Measurements from ENCODE around the gene VTI1B. TPM values are rescaled to one million over a fixed set of nuclear protein-coding genes. Genes with fewer than 3 reads are reported as not detected.

The VTI1B gene
- polyA plus RNA-seq, 2 of the 4 experiments (the other 2 are of a cell fraction), result 77.5 to 102 TPM

- no peaks in the 10 kb centered on the region for H3K9me3 ChIP-seq
- no peak for TF ChIP-seq RNF2 (IDR thresholded peaks at IDR 0.05; ENCODE audit: borderline replicate concordance, low read depth)
- no peak for TF ChIP-seq HES2 (IDR thresholded peaks at IDR 0.05)
- no peak for TF ChIP-seq EHMT2 (IDR thresholded peaks at IDR 0.05; ENCODE audit: low read depth)
- TF ChIP-seq ATOH8 (CRISPR knock-in tag; IDR thresholded peaks at IDR 0.05; ENCODE audit: low read depth), result no peak
- TF ChIP-seq NR3C1 (IDR thresholded peaks at IDR 0.05), result no peak
- TF ChIP-seq CEBPB (IDR thresholded peaks at IDR 0.05), result no peak
- no peak for TF ChIP-seq SMC3 (IDR thresholded peaks at IDR 0.05)
- TF ChIP-seq RAD21 (conservative IDR thresholded peaks at IDR 0.05 in 1 of 2, IDR thresholded peaks at IDR 0.05 in 1 of 2), result no peak
- no peak for TF ChIP-seq MAFK (IDR thresholded peaks at IDR 0.05; ENCODE audit: partially characterized antibody)
- TF ChIP-seq NFE2L2 (conservative IDR thresholded peaks at IDR 0.05; ENCODE audit: low read length), result no peak
- no peak for TF ChIP-seq RCOR1 (IDR thresholded peaks at IDR 0.05; ENCODE audit: low read depth, low read length)
- no peak for TF ChIP-seq EHF (CRISPR knock-in tag; IDR thresholded peaks at IDR 0.05)
- no peak for TF ChIP-seq PHF8 (IDR thresholded peaks at IDR 0.05; ENCODE audit: borderline replicate concordance, low read depth)
- TF ChIP-seq POLR2AphosphoS2 (conservative IDR thresholded peaks at IDR 0.05; ENCODE audit: low read length), result no peak
- TF ChIP-seq TFCP2L1 (CRISPR knock-in tag; IDR thresholded peaks at IDR 0.05), result no peak
- ChIA-PET POLR2A (interaction anchor here (0.6 to 3.3 kb wide), 6 partner anchors 16 to 84 kb away, joined by 3 to 21 read pairs (median 4); partner anchors contain the start of genes ARG2 and RDH11), CTCF (interaction anchor here (0.8 to 20.0 kb wide), 8 partner anchors 8 to 92 kb away, joined by 3 to 243 read pairs (median 4); partner anchors contain the start of gene RDH11)
- H3K27ac ChIP-seq, result peak overlapping the region; percentile 96 to 99
- H3K4me2 ChIP-seq, result peak overlapping the region; percentile 96
- peak overlapping the region; percentile 97 for H3K4me3 ChIP-seq
- no peak for FAIRE-seq
- 35% methylated on average over 15 of the region's 16 CpGs for WGBS (ENCODE audit: missing lambda C conversion rate)
- peak in 1 of 2 experiments; percentile 4 for DNase-seq (ENCODE audit: low read depth in 1 of 2, low spot score in 1 of 2)
- H3K4me1 ChIP-seq, result peaks cover 26% of the 10 kb centered on the region; the same call in 2 of the 3 replicates
- ATAC-seq, result 0 out of 6 replicates have a peak, but pooled peaks of 1 of the 2 experiments have one; percentile 2
Observed at GRCh38 chr14:67675219-67675582, 769 bp upstream of the VTI1B start.

- peak overlapping the region; percentile 97 for H3K4me3 ChIP-seq
- peak; percentile 88 to 91 for ATAC-seq
- H3K9me3 ChIP-seq, result no peaks in the 10 kb centered on the region
- H3K4me2 ChIP-seq, result peak overlapping the region; percentile 96
- 1% methylated on average over 11 of the region's 25 CpGs for WGBS (ENCODE audit: missing lambda C conversion rate)
- DNase-seq (ENCODE audit: low read depth in 1 of 2, low spot score in 1 of 2), result peak; percentile 72 to 80
- peaks cover 26% of the 10 kb centered on the region; the same call in 2 of the 3 replicates for H3K4me1 ChIP-seq
- ChIA-PET CTCF (interaction anchor here (0.6 to 20.0 kb wide), 12 partner anchors 14 to 247 kb away, joined by 3 to 243 read pairs (median 7); partner anchors contain the start of gene RDH11), POLR2A (interaction anchor here (2.6 to 3.3 kb wide), 2 partner anchors 21 to 30 kb away, joined by 17 to 21 read pairs; partner anchors contain the start of gene RDH11)
- peak overlapping the region; percentile 96 to 99 for H3K27ac ChIP-seq
- FAIRE-seq, result no peak
- TF ChIP-seq RNF2 (IDR thresholded peaks at IDR 0.05; ENCODE audit: borderline replicate concordance, low read depth), result no peak
- no peak for TF ChIP-seq EP300 (IDR thresholded peaks at IDR 0.05)
- peak; percentile 71 for TF ChIP-seq POLR2A (IDR thresholded peaks at IDR 0.05; ENCODE audit: low read length)
- TF ChIP-seq CTCF (IDR thresholded peaks at IDR 0.05), result no peak; the same call in 2 of the 3 replicates
- no peak for TF ChIP-seq HOXA7 (CRISPR knock-in tag; IDR thresholded peaks at IDR 0.05)
- no peak for TF ChIP-seq CEBPB (IDR thresholded peaks at IDR 0.05)
- no peak for TF ChIP-seq ATOH8 (CRISPR knock-in tag; IDR thresholded peaks at IDR 0.05; ENCODE audit: low read depth)
- TF ChIP-seq PHF8 (IDR thresholded peaks at IDR 0.05; ENCODE audit: borderline replicate concordance, low read depth), result peak; percentile 98; the same call in 1 of the 2 replicates
- no peak; the same call in 1 of the 2 replicates for TF ChIP-seq HDAC2 (IDR thresholded peaks at IDR 0.05)
- 0 out of 2 replicates have a peak, but pooled peaks have one; percentile 18 for TF ChIP-seq HOXB5 (CRISPR knock-in tag; IDR thresholded peaks at IDR 0.05)
- no peak for TF ChIP-seq EHF (CRISPR knock-in tag; IDR thresholded peaks at IDR 0.05)
- no peak for TF ChIP-seq ESRRA (IDR thresholded peaks at IDR 0.05; ENCODE audit: borderline replicate concordance, low read length)
- no peak for TF ChIP-seq E2F6 (IDR thresholded peaks at IDR 0.05; ENCODE audit: borderline replicate concordance, low read depth)
- TF ChIP-seq ELK1 (IDR thresholded peaks at IDR 0.05; ENCODE audit: low read depth, low read length), result no peak
- no peak for TF ChIP-seq FOXS1 (CRISPR knock-in tag; IDR thresholded peaks at IDR 0.05)
- TF ChIP-seq MAFK (IDR thresholded peaks at IDR 0.05; ENCODE audit: partially characterized antibody), result no peak
- no peak for TF ChIP-seq NR3C1 (IDR thresholded peaks at IDR 0.05)
- no peak for TF ChIP-seq FOSB (CRISPR knock-in tag; IDR thresholded peaks at IDR 0.05)
- no peak for TF ChIP-seq MAX (IDR thresholded peaks at IDR 0.05)
- TF ChIP-seq KDM5A (IDR thresholded peaks at IDR 0.05), result no peak
- no peak for TF ChIP-seq HES2 (IDR thresholded peaks at IDR 0.05)
- TF ChIP-seq RCOR1 (IDR thresholded peaks at IDR 0.05; ENCODE audit: low read depth, low read length), result no peak
- no peak for TF ChIP-seq RARB (CRISPR knock-in tag; IDR thresholded peaks at IDR 0.05)
- no peak for TF ChIP-seq CBX2 (IDR thresholded peaks at IDR 0.05; ENCODE audit: borderline replicate concordance, low read depth)
- TF ChIP-seq SMC3 (IDR thresholded peaks at IDR 0.05), result no peak
Observed at GRCh38 chr14:67674139-67674479, 323 bp downstream of the VTI1B start.

Measured in A549 (cell line).